Fibroblast of peridontal ligament (primary cell): ENCODE results near the gene OR6Q1.
"Not testable (repeated sequence)": the region's sequence is repeated elsewhere in the genome, so short reads cannot be mapped to it uniquely, and the experiment has no call there.

Experiments
- DNase-seq: peaks from one replicate; pipeline ENCODE4 v3.0.0-alpha.2; 2010; ENCODE audit errors: extremely low read depth

OR6Q1 gene

DNA sequence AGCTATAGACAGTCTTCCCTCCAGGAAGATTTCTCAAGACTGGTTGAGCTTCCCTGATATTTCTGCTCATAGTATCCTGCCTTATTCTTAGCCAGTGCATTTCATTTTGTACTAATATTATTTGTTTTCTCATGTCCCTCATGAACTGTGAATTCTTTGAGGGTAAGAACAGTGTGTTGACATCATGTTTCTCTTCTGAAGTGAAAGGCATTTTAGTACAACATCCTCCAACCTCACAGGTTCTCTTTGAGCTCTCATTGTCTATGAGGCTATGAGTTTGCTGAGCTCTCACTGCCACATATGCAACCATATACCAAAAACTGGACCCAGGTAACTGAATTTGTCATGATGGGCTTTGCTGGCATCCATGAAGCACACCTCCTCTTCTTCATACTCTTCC lies at the start of gene OR6Q1:
TSS of gene OR6Q1 (plus strand) at position 301 of the 400 bp plus-strand sequence. CDS start at position 301, 0 bp downstream.
- DNase-seq, result no peak

- DNase-seq, result no peak
Measured at GRCh38 chr11:57981536-57981935, 49.2 kb upstream of the OR6Q1 start.

DNA sequence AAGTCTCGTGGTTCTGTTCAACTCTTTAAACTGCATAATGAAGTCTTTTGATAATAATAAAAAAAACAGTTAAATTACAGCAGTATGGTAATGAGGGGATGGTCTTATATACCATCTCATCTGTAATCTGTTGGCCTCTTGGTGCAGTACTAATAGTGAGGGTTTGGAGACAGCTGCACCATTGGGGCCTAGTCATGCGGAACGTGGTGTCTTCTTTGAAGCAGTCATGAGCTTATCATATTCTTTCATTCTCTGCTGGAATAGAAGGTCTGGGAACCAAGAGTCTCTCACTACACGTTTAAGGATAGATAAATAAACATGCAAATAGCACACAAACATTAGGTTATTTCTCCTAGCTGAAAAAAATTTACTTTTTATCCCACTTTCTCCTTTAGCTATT lies 48.0 kb upstream of the OR6Q1 start:
- DNase-seq, result no peak

GRCh38 chr11:57983191-57983590 lies 47.6 kb upstream of the OR6Q1 start:
- DNase-seq, result peak; percentile 1

GRCh38 chr11:57999523-57999922 lies 31.2 kb upstream of the OR6Q1 start:
- not testable (repeated sequence) for DNase-seq

DNA sequence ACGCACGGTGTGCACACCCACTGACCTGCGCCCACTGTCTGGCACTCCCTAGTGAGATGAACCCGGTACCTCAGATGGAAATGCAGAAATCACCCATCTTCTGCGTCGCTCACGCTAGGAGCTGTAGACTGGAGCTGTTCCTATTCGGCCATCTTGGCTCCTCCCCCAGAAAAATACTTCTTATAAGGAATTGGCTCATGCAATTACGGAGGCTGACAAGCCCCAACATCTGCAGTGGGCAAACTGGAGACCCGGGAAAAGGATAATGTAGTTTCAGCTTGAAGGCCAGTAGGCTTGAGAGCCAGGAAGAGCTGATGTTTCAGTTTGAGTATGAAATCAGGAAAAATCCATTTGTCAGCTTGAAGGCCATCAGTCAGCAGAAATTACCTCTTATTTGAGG lies 30.7 kb upstream of the OR6Q1 start:
- DNase-seq, result not testable (repeated sequence)

DNA sequence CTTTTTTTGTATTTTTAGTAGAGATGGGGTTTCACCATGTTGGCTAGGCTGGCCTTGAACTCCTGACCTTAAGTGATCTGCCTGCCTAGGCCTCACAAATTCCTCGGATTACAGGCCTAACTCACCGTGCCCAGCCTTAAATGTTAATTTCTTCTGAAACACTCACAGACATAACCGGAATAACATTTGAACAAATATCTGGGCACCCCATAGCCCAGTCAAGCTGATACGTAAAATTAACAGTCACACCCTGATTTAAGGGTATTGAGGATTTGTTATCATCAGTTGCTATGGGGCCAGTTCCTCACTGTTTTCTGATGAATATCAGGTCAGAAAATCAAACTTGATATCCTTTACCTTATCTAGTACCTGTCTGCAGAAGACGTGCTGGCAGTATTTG lies 30.1 kb upstream of the OR6Q1 start:
- no peak for DNase-seq

DNA sequence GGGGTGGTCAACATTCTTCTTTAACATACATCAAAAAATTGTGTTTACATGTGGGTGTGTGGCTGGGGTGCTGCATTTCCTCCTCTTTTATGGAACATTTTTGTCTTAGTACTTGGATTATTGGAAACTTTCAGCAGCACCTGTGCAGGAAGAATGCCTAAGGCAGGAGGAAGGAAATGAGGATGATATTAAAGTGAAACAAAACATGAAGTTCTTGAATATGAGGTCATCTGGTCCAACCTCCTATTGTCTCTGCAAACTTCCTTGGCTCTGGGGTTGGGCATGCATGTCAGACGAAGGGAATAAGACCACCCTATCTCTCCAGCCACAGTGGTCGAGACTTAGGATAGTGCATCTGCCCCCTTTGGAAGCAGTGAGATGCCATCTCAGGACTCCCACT lies 27.7 kb upstream of the OR6Q1 start:
- no peak for DNase-seq

DNA sequence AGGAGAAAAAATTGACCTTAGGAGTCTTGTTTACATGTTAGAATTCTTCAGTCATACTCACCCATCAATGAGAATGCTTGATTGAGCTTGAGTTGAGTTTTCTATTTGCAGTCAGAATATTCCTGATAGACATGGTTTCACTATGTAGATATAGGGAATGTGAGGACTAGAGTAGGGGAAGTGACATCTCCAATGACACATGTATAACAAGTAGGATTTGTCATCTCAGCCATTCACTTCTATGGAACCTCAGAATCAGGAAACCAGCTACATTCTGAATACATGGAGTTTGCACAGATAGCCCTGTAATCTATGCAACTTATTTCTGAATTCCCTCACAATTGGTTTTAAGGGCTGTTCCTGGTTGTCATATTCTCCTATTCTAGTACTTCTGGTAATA lies 27.2 kb upstream of the OR6Q1 start:
- DNase-seq, result no peak

GRCh38 chr11:58004664-58005063 lies 26.1 kb upstream of the OR6Q1 start:
- DNase-seq, result no peak

DNA sequence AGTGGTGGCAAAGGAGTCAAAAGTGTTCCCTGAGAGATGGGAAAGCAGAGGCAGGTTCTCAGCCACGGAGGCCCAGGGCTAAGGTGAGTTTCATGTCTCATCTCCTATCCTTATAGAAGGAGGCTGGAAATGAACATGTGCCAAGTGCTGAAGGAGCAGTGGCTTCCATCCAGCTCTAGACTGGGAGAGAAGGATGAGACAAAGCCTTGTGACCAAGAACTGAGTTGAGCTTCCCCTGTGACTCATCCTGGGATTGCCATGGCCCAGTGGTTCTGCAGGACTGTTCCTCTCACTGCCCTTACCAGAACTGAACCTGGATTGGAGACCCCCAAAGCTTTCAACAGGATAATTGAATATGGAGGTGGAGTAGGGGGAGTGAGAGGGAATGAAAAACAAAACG lies 23.8 kb upstream of the OR6Q1 start:
- DNase-seq, result peak; percentile 19

- DNase-seq, result no peak
Measured at GRCh38 chr11:58011771-58012170, 19.0 kb upstream of the OR6Q1 start.

DNA sequence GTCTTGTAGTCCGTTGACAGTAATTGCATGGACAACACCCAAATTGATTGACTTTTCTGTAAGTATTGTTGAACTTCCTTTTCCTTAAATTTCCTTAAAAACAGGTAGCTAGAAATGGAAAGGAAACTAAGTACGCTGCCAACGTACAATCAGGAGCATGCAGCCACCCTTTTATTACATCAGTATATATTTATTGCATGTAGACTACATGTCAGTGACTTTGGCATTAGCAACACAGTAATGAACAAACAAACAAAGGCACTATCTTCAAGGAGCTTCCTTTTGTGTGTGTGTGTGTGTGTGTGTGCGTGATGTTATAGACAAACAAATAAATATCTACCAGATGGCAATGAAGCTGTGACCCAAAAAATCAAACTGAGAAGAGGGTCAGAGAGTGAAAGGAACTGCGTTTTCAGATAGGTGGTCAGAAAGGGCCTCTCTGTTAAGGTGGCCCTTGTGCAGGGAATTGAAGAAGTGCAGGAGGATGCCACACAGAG lies 7.3 kb upstream of the OR6Q1 start, which contains the start of gene OR9Q1:
TSS of gene OR9Q1 (plus strand) at position 447 of the 497 bp plus-strand sequence. CDS start 155,564 bp downstream, outside the sequence.
- DNase-seq, result no peak

DNA sequence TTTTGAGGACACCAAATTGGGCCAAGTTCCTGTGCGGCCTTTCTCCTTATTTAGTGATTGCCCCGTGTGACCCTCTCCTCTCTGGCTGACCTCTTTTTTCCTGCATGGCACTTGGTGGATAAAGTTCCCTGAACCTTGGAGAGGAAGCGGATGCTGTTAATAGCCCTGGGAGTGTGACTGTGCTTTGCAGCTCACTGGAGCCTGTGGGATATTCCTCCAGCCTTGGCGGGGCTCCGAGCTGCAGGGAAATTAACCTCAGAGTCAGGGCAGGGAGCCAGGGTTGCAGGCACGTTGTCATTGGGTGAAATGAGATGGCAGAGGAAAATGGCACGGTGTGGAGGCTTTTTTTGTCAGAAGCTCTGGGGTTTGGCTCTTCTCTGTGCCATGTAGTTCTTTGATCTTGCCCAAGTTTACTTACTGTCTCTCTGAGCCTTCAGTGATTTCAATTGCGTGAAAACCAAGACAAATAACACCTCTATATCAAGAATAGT lies 6.1 kb upstream of the OR6Q1 start:
- peak; percentile 54 for DNase-seq

DNA sequence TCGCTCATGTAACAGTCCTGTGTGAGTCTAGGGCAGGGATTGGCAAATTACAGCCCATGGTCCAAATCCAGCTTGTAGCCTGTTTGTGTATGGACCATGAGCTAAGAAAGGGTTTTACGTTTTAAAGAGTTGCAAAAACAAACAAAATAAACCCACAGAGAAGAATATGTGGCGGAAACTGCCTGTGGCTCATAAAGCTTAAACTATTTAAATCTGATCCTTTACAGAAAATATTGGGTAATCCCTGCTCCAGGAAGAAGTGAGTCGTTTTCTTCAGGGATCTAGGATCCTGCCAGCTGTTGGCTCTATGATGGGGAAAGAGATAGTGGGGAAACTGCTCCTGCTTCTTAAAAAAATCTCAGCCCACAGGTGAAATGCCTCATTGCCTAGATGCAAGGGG lies 3.4 kb upstream of the OR6Q1 start:
- DNase-seq, result peak; percentile 78

GRCh38 chr11:58028687-58029411 lies 1.9 kb upstream of the OR6Q1 start:
- DNase-seq, result peak; percentile 65

- DNase-seq, result no peak
Measured at GRCh38 chr11:58034471-58034870, 3.7 kb downstream of the OR6Q1 start.

DNA sequence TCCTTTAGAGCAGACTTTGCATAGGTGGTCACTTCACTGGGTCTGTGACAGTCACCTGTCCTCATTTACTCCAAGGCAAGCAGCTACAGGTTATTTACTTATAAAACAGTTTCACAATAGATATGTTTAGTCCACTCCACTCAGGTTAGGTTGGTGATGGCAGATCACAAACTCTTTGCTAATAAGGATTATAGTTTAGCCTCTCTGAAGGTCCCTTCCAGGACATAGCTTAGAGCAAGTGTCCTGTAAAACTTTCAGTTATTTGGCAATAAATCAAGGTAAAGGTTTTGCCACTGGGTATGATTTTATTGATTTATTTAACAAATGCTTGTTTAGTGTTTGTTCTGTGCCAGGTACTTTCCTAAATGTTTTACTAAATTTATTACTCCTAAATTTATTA lies 8.8 kb downstream of the OR6Q1 start:
- no peak for DNase-seq

GRCh38 chr11:58043379-58043778 lies 12.6 kb downstream of the OR6Q1 start:
- no peak for DNase-seq

DNA sequence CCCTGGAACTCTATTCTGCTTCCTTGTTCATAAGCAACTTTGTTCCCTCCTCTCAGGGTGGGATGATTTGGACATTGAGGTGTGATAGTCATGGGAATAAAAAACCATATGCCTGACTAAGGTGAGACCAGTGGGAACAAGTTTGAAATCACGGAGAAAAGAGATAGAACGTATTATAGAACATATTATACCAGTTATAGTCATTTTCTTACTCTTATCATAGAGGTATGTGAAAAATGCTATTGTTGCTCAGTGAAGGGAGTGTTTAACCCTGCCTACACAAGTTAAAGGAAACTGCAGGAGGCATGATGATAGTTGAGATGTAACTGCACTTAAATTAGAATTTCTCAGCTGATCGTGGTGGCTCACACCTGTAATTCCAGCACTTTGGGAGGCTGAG lies 15.5 kb downstream of the OR6Q1 start:
- no peak for DNase-seq

- no peak for DNase-seq
Measured at GRCh38 chr11:58047818-58048217, 17.1 kb downstream of the OR6Q1 start.

GRCh38 chr11:58055806-58056401 lies 25.2 kb downstream of the OR6Q1 start:
- DNase-seq, result no peak

DNA sequence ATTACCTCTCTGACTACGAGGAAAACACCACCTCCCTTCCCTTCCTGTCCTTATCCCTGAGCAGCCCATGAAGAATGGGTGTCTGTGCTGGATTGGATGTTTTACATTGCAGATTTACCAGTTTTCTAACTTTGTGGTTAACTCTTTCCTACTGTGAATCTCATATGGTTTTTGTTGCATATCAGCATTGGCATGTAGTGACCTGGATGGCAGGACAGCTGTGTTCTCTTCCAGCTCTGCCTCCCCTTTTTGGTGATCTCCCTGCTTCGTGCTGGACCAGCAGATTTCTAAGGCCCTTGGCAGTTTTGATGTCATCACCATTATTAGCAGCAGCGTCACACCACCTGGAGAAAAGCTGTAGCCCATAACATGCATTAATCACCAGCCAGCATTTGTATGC lies 26.7 kb downstream of the OR6Q1 start:
- no peak for DNase-seq
